NCI-H82 (cell line): ENCODE results near the gene F2RL1.
"Not testable (repeated sequence)": the region's sequence is repeated elsewhere in the genome, so short reads cannot be mapped to it uniquely, and the experiment has no call there.

Experiments
- DNase-seq: peaks from one replicate; lab custom pipeline; 2025; lab: John Stamatoyannopoulos, UW

The F2RL1 gene

DNA sequence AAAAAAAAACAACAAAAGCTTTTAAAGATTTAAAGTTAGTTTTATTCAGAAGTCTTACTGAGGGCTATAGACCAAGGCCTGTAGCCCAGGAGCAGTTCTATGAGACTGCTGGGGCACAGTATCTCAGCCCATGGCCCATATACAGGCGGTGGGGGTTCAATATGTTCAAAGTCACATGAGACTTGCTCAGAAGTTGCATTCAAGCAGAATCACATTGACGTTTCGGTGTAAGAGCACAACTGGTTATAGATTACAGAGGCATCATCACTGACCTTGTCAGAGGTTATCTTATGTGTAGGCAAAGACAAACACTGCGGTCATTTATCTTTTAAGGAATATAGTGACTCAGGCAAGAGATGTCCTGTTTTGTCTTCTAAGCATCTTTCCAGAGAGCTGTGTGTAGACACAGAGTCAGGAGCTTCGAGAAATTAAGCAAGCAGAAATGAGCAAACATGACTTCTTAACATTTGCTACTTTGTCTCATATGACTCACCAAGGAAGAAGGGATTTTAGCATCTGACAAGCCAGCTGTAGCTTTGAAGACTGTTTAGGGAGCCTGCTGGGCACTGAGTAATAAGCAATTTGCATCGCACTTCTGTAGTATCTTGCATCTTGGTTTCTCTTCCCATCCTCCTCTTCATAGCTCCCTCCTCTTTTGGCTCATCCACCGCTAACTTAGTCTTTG is 12.9 kb upstream of the F2RL1 start:
- no peak for DNase-seq

DNA sequence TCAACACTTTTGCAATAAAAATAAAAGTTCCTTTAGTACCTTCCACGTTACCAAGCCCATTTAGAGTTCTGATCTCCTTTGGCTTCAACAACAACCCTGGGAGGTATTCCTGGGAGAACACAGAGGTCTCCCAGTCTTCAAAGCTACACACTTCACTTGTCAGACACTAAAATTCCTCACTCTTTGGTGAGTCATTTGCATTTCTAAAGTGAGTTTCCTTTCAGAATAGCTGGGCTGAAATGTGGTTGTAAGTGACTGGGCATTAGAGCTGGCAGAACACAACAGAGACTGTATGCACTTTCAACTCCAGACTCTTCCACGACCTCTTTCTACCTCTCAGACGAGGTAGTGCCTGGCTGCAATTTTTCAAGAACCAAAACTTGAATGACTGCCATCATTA is 11.5 kb upstream of the F2RL1 start:
- no peak for DNase-seq

DNA sequence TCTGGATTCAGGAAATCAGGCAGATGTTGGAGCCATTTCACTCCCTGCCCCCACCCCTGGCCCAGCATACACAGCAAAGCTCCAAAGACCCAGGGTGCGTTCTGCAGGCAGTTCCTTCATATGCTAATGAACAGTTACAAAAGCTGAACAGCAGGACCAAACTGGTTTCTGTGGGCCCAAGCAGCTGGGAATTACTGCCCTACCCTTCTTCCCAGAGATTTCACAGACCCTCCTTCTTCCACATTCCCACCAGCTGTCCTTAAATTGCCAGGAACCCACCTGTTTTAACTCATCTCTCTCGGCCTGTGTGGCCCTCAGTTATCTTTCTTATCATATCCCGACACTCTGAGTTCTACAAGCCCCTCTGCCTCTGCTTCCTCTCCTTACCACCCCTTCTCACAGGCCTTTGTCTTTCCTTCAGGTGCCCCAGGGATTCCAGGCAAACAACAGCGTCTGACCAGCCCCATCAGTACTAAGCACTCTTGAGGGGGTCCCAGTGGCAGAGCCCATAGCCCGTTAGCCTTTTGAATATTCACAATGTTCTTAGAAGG is 10.6 kb upstream of the F2RL1 start:
- no peak for DNase-seq

DNA sequence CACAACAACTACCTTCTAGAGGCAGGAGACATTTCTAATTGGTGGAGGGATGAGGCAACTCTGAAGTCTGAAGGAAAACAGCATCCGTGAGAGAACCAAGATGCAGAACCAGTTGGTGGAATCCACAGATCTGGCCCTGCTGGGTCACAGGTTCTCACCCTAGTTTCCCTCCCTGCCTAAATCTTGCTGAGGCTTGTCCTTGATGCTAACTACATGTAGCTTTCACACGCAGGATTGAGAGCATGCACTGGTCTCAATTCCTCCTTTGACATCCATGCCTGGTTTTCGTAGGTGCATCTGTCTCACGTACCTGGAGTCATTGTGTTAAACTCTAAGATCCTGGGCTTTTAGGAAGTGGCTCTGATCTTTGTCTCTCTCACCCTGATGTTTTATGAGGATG is 9.7 kb upstream of the F2RL1 start:
- DNase-seq: no peak

DNA sequence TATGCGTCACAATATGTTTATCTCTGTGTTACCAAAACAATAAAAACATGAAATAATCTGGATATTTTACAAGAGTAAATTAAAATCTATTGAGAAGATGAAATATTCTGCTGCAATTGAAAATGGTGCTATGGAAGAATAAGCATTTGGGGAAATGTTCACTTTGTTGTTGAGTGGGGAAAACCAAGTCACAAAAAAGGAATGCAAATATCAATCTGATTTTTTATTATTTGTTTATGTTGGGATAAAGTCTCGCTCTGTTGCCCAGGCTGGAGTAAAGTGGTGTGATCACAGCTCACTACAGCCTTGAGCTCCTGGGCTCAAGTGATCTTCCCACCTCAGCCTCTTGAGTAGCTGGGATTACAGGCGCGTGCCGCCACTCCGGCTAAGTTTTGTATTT is 8.6 kb upstream of the F2RL1 start:
- no peak for DNase-seq

DNA sequence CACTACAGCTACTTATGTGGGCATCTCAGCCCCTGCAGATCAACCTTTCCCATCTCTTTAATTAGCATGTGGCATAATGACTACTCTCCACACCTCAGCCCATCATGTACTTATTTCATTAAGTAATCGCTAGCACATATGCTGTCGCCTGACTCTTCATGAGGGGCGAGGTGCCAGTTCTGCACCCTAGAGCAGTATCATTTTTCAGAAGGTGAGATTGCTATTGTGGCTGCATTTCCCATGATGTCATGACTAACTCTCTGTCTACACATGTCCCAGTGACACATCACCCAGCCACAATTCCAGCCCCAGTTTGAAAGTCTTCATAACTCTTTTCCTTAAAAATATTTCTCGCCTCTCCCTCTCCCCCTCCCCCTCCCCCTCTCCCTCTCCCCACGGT is 7.6 kb upstream of the F2RL1 start:
- DNase-seq: no peak

DNA sequence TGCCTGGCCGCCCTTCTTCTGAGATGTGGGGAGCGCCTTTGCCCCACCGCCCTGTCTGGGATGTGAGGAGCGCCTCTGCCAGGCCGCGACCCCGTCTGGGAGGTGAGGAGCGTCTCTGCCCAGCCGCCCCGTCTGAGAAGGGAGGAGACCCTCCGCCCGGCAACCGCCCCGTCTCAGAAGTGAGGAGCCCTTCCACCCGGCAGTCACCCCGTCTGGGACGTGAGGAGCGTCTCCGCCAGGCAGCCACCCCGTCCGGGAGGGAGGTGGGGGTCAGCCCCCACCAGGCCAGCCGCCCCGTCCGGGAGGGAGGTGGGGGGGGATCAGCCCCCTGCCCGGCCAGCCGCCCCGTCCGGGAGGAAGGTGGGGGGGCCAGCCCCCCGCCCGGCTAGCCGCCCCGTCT is 6.6 kb upstream of the F2RL1 start:
- not testable (repeated sequence) for DNase-seq

DNA sequence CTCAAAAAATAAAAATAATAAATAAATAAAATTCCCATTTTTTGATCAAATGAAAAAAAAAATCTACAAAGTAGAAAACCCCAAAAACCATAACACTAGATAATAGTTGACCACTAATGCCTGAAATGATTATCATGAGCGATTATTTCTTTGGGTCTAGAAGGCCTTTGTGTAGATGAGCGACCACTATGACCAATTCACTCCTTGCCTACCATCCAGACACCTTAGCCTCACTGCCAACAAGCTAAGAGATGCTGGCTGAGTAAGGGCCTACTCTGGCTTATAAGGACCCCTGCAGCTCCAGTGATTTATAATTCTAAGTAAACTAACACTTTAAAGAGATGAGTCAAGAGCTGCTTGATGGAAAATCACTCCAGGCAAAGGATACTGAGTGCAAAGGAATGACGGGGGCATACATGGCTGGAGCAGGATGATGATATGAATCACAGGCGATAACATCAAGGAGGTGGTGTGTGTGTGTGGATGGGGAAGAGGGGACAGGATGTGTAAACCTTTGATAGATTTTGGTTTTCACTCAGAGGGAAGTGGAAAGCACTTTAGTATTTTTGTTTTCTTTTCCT is 4.8 kb upstream of the F2RL1 start:
- no peak for DNase-seq

DNA sequence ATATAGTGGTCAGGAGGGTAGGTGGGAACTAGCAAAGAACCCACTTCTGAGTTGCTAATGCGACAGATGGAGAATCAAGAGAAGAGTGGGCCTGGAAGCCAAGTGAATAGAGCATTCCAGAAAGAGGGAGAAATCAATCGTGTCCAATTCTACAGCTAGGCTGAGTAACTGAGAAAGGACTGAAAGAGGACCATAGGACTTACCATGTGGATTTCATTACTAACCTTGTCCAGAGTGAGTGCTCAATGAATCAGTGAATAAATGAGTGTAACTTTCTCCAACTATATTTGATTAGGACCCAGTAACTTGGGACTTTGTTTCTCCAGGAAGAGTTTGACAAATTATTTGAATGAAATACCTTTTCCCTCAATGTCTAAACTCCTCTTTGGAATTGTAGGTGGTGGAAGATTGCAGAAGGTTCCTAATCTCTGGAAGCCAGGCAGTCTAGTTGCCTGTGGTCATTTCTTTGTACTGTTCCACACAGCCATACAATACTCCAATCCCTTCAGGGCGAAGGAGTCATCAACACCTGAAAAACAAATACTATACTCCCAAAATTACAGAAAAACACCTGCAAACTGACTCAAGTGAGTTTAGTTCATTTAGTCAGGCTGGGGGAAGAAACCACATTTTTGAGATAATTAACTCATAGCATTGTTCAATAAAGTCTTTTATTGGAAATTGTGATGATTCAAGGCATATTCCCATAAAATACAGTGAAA is 2.6 kb upstream of the F2RL1 start:
- no peak for DNase-seq

DNA sequence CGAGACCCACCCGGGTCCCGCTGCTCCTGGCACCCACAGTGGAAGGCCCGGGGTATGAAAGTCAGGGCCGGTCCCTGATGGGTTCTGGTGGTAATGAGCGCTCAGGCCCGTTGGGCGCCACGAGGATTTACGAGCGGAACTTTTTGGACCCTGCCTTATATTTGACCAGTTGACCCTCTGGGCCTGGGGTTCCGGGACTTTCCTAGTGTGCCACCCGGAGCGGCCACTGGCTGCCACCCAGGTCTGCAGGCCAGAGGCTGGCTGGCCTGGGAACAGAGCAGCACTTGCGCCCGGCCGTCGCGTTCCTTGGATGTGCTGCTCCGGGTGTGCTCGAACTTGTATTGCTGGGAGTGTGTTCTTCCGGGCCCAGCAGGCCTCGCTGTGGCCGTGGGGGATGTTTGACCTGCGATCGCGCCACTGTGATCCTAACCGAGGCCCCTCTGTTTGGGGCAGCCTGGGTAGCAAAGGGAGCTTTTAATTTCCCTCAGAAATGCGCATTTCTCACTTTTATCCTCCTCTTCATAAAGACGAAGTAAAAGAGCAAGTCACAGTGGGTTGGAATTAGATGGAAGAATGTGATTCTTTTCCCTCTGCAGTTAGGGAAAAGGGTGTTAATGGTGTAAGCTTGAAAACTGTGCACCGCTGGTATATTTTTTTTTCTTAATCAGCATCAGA is 1.2 kb downstream of the F2RL1 start:
- no peak for DNase-seq

DNA sequence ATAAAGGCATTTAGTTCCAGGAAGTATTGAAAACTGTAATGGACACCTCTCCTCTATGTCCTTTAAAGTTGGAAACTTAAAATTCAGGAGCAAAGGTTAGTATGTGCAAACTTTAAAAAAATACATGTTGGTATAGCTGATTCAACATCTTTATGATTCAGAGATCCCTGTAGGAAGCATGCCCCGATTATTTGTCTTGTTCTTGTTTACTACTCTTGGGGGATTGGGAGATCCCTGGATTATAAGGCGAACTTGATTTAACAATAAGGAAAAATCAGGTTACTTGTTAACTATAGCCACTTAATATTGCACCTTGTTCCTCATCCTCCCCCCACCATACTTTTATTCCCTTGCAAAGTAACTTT is 1.7 kb downstream of the F2RL1 start:
- DNase-seq: no peak

DNA sequence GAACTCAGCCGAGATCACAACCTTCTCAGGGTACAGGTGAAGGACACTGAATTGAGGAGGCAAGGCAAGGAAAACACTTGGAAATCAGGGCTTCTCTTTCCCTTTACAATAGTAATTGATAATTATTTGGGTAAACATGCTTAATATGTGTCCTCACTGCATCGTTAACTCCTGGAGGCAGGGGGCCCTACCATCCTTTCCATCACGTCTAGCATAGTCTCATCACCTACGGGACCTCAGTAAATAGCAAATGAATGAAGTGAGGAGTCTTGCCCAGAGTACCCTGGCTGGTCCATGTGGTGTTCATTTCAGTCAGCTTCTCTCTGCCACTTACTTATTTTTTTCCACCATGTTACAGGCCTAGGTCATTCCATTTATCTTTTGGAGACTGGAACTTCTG is 2.3 kb downstream of the F2RL1 start:
- DNase-seq: no peak

DNA sequence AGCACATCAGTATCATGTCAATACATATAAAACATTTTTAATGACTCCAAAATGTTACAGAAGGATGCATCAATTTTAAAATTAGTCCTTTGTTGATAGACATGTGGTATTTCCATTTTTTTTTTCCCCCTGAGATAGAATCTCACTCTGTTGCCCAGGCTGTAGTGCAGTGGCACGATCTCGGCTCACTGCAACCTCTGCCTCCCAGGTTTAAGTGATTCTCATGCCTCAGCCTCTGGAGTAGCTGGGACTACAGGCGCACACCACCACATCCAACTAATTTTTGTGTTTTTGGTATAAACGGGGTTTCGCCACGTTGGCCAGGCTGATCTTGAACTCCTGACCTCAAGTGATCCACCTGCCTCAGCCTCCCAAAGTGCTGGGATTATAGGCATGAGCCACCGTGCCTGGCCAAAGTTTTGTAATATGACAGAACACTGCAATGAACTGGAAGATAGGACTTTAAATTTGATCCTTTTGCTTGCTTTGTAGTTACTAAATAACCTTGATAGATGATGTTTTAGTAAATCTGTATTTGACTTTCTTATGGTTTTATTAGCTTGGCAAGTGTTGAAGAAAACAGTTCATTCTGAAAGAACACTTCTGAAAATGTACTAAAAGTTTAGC is 3.4 kb downstream of the F2RL1 start:
- DNase-seq: not testable (repeated sequence)

DNA sequence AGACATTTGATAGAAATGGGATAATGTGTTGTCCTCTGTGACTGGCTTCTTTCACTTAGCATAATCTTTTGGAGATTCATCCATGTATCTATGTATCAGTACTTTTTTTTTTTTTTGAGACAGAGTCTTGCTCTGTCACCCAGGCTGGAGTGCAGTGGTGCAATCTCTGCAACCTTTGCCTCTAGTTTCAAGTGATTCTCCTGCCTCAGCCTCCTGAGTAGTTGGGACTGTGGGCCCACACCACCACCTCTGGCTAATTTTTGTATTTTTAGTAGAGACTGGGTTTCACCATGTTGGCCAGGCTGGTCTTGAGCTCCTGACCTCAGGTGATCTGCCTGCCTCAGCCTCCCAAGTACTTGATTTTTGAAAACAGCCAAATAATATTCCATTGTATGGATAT is 7.6 kb downstream of the F2RL1 start:
- DNase-seq: not testable (repeated sequence)

DNA sequence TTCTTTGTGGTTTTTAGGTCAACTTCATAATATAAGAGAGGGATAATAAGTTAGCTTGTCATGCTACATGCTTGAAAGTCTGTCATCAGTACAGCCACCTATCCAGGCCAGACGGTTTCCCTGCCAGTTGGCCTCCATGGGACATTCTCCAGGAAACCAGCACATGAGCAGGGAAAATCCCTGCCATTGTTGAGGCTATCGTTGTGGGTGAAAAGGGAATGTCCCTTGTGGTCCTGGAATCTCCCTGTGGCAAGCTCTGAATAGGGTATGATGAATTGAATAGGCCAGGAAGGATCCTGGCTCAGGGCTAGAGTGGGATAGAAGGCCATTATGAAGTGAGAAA is 12.3 kb downstream of the F2RL1 start:
- DNase-seq: no peak

DNA sequence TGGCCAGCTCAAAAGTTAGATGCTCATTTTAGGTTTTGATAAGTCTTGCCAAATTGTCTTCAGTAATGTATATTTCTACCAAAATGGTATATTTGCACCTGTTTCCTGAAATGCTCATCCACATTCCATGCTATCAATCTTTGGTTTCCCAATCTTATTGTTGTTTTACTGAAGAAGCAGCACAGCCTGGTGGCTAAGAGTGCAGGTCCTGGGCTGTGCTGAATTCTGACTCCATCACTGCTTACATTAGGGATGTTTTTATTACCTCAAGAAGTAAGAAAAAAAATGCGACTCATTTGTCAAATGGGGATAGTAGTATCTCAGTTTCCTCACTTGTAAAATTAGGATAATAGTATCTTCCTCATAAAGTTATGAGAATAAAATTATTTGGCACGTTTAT is 17.4 kb downstream of the F2RL1 start:
- DNase-seq: no peak

DNA sequence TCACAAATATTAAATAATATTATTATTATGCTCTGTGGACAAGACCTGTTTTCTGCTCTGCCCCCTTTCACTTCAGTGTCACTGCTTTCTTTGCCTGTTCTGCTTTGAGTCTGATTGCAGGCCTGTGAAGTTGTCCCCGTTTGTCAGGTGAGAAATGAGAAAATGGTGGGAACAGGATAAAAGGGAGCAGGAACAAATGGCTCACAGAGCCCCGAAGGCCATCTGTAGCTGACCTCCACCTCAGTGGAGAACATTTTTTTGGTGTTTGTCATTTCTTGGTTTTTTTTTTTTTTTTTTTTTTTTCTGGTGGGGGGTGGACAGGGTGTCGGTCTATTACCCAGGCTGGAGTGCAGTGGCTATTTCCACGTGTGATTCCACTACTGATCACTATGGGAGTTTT is 17.8 kb downstream of the F2RL1 start:
- no peak for DNase-seq

DNA sequence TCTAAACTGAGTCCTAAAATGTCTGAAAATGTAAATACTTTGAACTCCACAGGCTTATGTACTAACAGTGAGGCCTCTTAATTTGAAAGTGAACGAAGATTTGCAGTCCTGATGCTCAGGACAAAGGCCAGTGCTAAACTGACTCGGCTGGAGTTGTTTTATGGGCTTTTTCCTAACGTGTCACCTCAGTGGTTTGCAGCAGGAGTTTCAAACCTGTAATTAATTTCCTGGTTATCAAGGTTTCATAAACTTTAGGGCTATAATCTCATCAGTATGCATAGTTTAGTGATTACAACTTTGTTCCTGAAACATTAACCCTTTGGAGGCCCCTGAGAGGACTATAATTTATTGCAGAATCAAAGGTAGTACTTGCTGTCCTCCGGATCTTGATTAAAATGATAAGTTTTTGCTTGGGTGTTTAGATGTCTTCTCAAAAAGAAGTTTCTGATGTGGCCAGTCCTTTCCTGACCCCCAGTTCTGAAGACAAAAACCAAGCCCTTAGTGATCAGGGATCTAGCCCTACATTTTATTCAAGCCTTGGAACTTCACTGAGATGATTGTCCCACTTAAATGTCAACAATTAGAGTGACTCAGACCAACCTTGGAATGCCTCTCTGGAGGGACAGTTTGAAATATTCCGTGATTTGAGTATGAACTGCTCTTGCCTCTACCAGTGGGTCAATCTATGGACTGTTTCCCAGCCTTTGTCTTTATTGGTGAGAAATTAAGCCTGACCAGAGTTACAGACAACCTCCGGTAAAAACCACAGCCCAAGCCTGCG is 19.8 kb downstream of the F2RL1 start:
- DNase-seq: no peak

DNA sequence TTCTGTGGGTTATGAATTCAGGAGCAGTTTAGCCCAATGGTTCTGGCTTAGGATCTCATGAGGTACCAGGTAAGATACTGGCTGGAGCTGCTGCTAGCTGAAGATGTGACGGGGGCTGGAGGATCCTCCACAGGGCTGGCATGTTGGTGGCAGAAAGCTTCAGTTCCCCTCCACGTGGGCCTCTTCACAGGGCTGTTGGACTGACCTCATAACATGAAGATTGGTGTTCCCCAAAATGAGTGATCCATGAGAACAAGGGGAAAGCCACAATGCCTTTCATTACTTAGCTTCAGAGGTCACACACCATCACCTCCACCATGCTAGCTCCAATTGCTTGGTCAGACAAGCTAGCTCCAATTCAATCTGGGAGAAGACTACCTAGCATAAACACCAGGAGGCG is 22.5 kb downstream of the F2RL1 start:
- DNase-seq: no peak

DNA sequence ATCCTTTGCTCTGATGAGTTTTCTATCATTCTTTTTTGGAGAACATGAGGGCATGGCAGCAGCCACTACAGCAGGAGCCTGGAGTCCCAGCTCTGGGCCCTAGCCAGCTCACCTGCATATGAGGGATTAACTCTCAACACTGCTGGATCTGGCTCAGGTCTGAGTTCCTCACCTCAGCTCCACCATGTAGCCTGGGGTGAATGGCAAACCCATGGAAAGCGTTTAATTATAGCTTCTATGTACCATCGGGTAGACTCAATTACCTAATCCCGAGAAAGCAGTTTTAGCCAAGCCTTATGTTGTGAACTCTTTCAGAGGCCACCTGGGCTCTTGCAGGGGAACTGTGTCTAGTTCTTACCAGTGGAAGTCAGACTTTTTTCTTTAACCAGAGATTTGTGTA is 27.1 kb downstream of the F2RL1 start:
- peak; percentile 1 for DNase-seq

DNA sequence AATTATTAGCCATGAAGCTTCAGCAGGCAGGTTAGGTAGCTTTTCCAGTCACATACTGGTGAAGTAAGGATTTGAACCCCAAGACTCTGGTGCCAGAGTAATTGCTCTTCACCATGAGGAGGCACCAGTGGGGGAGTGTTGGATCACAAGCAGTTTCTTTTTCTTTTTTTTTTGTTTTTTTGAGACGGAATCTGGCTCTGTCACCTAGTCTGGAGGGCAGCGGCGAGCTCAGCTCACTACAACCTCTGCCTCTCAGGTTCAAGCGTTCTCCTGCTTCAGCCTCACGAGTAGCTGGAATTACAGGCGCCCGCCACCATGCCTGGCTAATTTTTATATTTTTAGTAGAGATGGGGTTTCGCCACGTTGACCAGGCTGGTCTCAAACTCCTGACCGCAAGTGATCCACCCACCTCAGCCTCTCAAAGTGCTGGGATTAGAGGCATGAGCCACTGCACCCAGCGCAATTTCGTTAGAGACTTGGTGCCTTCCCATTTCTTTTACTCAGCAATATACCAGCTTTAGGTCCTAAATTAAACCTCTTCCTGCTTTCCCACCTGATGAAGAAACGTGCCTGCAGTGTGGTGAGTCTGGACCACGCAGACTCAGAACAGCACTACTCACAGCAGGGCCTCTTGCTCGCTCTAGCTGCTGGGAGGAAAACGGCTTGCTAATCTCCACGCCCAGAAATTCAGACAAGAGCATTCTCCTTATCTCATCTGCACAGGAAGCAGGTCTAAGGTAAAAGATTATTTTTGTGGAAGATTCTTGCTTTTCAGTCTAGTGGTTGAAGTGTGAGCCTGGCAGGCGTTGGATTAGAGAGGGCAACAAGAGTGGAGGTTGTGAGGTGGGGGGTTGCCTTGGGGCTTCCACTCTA is 30.8 kb downstream of the F2RL1 start, which contains the start of gene S100Z:
Gene S100Z (plus strand): TSS at position 596 of the 873 bp plus-strand sequence. CDS start 25,346 bp downstream, outside the sequence.
- DNase-seq: no peak
